HG03060 (cell line): ENCODE measurements around the gene GIMAP6.
"Not testable (repeated sequence)": the region's sequence is repeated elsewhere in the genome, so short reads cannot be mapped to it uniquely, and the experiment has no call there.

ENCODE experiments used
- ATAC-seq: cut with Tn5 transposase; IDR thresholded peaks from one replicate; pipeline ENCODE4 v1.9.1; 2021; ENCODE audit warnings: low read depth, moderate number of reproducible peaks; ENCODE audit not compliant: unreplicated experiment

Gene GIMAP6

GRCh38 chr7:150631866-150632864 lies at the start of gene GIMAP6:
Gene GIMAP6 (minus strand): TSS chr7:150632385. CDS start chr7:150630142, 2,243 bp downstream.
- ATAC-seq = peak; percentile 47

GRCh38 chr7:150680364-150680763 lies 48.2 kb upstream of the GIMAP6 start:
- ATAC-seq = not testable (repeated sequence)

- not testable (repeated sequence) for ATAC-seq
These were observed 46.4 kb upstream of the GIMAP6 start for GRCh38 chr7:150678601-150679000.

GRCh38 chr7:150676854-150677253 lies 44.7 kb upstream of the GIMAP6 start:
- ATAC-seq = not testable (repeated sequence)

- not testable (repeated sequence) for ATAC-seq
These were observed 44.1 kb upstream of the GIMAP6 start for GRCh38 chr7:150676276-150676675.

- ATAC-seq = no peak
These were observed 43.5 kb upstream of the GIMAP6 start for GRCh38 chr7:150675714-150676113.

GRCh38 chr7:150671798-150672585 lies 39.8 kb upstream of the GIMAP6 start:
- not testable (repeated sequence) for ATAC-seq

GRCh38 chr7:150668977-150669376 lies 36.8 kb upstream of the GIMAP6 start:
- no peak for ATAC-seq

- no peak for ATAC-seq
These were observed 36.3 kb upstream of the GIMAP6 start for GRCh38 chr7:150668472-150668911.

GRCh38 chr7:150666412-150666811 lies 34.2 kb upstream of the GIMAP6 start:
- ATAC-seq = no peak

- ATAC-seq = no peak
These were observed 33.7 kb upstream of the GIMAP6 start for GRCh38 chr7:150665896-150666295.

GRCh38 chr7:150665089-150665748 lies 33.0 kb upstream of the GIMAP6 start:
- no peak for ATAC-seq

- ATAC-seq = no peak
These were observed 31.8 kb upstream of the GIMAP6 start for GRCh38 chr7:150663802-150664494.

- ATAC-seq = not testable (repeated sequence)
These were observed 30.6 kb upstream of the GIMAP6 start for GRCh38 chr7:150662821-150663220.

- ATAC-seq = no peak
These were observed 28.9 kb upstream of the GIMAP6 start for GRCh38 chr7:150660939-150661613.

- ATAC-seq = no peak
These were observed 25.3 kb upstream of the GIMAP6 start for GRCh38 chr7:150657526-150657925.

GRCh38 chr7:150656047-150656446 lies 23.9 kb upstream of the GIMAP6 start:
- no peak for ATAC-seq

GRCh38 chr7:150654692-150655091 lies 22.5 kb upstream of the GIMAP6 start:
- ATAC-seq = no peak

GRCh38 chr7:150649080-150649385 lies 16.8 kb upstream of the GIMAP6 start:
- ATAC-seq = no peak
